Activated T-cell treated with anti-CD3 and anti-CD28 coated beads, Interleukin-2, amount 50 U/mL, for 1 hour (primary cell): ENCODE results near the gene MRGPRE.

Source experiments
- DNase-seq: peaks from one replicate; pipeline ENCODE4 v3.0.0-alpha.2; 2020

MRGPRE gene

DNA sequence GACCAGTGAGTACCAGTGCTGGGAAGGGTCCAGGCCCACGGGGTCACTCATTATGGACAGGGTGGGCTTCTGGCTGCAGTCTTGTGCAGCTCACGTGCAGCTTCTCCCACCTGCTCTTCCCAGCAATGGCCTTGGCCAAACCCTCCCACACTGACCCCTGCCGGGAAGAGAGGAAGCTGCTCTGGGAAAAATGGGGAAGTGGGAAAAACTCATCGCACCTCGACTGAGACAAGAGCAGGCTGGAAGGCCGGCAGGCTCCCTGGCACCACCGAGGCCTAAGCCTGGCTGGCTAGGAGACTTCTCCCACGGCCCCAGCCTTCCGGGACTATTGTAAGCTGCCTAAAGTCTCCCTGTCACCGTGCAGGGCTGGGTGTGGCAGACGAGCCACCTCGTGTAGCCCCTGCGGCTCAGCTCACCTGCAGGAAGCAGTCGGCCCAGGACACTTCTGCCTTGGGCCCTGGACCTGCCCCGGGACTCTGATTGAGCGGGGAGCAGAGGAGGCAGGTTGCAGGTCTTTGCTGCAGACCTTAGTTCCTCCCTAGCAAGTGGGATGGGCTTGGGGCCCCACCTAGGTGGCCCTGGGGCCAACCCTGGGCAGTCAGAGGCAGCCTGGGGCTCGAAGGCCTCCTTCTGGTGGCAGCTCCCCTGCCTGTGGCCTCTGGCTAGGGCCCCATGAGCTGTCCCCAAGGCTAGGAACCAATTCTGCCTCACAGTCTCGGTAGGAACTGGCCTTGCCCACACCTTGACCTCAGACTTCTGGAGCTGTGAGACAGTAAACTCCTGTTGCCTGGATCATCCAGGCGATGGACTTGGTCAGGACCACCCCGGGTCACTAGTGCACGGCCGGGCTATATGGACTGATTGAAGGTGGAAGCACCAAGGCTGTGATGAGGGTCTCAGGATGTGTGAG is 36.7 kb downstream of the MRGPRE start:
- DNase-seq = no peak

DNA sequence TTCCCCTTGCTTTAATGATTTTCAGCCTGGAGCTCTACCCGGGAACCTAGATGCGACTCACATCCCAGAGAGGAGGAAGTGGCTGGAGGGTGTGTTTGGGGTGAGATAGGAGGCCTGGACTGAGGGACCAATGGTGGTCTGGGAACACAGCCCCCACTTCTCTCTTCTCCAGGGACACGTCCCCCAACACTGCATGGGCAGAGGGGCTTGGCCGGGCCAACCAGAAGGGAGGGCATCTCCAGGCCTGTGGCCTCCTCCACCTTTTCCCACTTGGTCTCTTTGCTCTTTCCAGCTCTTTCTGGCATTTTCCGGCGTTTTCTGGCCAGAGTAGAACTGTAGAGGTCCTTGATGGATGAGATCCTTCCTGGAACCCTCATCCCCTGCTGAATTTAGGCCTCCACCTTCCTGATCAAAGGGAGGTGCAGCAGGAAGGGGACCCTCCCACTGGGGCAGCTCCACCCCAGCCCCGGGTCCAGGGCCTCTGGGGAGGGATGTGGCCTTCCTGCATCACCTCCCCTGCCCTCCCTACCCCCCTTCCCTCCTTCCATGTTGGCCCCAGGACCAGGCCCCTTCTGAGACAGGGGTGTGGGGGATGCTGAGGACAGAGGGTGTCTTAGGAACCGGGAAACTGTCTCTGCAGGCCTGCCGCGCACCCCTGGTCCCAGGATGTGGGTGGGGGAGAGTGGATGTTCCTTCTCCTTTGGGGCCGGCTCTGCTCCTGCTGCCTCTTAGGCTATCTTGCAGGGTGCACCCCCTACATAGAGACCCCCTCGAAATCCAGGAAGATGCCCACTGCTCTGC is 38.0 kb downstream of the MRGPRE start:
- no peak for DNase-seq

DNA sequence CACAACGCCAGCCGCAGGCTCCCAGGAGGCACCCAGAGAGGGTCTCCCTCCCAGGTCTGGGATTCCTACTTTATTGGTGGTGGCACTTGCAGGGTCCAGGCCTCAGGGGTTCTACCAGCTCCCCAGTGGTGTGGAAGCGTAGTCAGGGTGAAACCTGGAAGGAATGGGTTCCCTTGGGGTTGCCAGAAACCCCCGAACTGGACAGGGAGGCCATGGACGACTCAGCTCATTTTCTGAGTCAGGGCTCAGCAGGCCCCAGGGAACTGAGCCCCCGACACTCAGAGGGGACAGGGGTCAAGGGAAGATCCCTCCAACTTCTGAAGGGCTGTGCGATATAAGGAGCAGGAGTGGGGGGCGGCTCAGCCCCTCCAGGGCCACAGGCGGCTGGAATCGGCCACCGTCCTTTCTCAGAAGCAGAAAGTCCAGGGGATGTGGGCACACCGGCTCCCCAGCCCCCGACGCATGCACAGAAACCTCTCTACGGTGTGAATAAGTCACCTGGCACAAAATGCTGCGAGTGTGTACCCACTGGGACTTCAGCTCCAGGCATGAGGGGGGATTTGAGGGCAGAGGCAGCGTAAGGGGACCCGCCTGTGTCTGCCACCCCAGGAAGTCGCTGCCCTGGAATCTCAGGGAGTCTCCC is 38.7 kb downstream of the MRGPRE start:
- DNase-seq = no peak

DNA sequence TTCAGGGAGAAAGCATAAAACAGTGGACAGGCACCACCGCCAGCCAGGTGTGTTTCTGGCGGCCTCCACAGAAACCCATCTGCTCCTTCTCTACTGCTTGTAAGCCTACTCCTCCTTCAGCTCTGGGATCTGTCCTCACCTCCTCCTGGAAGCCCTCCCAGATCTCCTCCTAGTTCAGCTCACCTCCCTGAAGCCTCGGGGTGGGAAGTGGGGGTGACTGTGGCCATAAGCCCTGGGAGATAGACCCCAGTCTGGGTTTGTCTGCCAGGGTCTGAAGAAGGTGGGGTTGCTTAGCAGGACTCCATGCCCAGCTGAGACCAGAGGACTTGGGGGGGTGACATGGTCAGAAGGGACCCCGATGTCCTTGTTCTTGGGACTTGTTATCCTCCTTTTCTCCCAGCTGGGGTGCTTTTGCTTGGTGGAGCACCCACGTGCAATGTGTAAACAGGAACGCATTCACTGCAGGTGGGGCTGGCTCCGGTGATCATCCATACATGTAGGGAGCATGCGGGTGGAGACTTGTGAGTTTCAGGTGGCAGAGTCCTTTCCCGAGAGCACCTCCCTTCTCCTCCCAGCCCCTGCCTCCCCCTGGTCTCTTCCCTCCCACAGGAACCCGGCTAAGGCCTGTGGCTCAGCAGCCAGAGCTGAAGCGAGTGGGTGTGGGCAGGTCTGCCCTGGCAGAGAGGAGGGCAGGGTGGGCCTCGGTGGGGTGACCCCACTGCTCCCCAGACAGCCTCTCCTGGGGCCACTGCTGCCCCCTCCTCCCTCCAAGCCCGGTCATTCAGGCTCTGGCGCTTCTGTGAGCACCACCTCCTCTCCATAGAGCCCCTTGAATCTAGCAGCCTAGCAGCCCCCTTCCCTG is 39.5 kb downstream of the MRGPRE start:
- DNase-seq = no peak

DNA sequence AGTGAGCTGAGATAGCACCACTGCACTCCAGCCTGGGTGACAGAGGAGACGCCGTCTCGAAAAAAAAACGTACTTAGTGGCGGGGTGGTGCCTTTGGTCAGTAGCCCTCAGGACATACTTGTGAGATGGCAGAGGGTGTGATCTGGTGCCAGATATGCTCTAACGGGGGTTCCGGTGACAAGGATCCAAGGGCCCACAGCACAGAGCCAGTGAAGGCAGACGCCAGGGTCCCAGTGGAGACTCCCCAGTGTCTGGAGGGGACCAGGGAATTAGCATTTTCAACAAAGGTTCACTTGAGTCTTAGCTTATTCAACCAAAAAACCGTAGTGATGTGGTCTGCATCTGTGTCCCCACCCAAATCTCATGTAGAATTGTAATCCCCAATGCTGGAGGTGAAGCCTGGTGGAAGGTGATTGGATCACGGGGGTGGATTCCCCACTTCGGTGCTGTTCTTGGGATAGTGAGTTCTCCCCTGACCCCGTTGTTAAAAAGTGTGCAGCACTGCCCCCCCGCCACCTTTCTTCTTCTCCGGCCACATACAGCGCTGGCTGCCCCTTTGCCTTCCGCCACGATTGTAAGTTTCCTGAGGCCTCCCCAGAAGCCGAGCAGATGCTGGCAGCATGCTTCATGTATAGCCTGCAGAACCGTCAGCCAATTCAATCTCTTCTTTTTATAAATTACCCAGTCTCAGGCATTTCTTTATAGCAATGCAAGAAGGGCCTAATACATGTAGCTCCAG is 40.5 kb downstream of the MRGPRE start:
- no peak for DNase-seq

DNA sequence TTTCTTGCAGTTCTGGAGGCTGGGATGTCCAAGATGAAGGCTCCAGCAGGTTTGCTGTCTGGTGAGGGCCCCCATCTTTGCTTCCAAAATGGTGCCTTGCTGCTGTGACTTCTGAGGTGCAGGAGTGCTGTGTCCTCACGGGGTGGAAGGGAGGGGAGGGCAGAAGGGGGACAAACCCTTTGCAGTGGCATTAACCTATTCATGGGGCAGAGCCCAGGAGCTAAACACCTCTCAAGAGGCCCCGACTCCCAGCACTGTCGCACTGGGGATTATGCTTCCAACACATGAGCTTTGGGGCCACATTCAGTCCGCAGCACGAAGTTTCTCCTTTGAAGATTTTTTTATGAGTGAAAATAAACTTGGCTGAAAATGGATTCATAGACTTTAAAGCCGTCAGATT is 41.6 kb downstream of the MRGPRE start:
- DNase-seq = no peak

DNA sequence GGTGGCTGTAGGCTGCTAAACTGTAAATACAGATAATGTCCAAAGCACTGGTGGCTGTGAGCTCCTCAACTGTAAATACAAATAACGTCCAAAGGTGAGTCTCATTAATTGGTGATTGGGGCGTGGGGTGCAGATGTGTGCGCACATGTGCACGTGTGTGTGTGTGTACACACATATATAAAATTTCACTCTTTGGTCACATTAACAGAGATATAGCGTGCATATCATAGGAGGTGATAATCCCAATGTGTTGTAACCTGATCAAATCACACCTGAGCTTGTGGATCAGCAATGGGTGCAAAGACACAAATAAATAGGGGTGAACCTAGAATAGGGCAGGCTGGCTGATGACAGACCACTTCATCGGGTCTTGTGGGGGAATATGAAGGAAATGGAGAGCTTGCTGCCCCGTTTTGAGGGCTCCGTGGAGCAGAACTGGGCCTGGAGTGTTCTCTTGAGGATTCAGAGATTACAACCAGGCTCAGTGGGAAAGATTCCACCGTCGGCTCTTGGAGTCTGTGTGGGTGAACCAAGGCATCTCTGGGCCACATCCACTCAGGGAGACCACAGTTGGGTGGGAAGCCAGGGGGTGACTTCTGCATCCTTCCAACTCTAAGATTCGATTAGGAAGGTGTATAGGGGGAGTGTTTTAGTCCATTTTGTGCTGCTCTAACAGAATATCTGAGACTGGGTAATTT is 42.2 kb downstream of the MRGPRE start:
- no peak for DNase-seq

DNA sequence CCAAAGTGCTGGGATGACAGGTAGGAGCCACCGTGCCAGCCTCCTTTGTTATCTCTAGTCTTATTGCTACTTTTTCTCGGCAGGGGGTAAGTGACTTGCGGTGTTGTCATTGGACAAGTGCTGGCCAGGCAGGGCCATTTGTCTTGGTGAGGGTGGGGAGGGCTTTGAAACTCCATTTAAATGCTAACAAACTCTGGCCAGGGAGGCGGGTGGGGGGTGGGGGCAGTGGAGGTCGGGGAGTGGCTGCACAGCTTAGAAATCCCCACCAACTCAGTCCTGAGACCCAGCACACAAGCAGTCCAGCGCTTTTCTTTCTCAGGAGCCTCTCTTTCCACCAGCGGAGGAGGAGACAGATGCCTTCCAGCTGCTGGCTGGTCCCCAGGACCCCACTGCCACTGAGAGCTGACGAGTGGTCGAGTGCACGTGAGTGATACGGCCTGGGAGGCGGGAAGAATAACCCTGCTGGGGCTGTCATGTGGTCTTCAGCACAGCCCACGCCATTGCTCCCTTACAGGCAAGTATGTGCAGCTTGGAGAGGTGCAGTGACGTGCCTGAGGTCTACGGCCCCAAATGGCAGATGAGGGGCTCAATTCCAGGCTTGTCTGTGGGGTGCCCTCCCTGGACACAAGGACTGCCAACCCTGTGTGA is 42.9 kb downstream of the MRGPRE start:
- DNase-seq = no peak

DNA sequence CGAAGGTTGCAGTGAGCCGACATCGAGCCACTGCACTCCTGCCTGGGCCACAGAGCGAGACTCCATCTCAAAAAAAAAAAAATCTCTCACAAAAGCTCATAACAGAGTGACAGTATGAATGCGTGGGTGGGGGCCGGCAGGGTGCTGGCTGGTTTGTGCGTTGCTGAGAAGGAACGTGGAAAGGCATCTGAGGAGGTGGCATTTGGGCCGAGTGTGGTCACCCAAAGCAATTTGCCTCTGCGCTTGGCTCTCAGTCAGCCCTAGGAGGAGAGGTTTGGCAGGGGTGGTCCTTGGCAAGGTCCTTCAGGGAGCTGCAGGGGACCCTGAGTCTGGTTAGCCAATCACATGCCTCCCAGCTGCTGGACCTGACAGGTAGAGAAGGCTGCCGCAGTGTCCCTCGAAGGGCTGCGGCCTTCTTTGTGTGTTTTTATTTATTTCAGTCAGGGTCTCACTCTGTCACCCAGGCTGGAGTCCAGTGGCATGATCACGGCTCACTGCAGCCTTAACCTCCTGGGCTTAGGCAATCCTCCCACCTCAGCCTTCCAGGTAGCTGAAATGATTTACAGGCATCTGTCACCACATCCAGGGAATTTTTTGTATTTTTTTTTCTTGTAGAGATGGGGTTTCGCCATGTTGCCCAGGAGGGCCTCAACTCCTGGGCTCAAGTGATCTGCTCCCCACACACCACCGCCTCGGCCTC is 43.6 kb downstream of the MRGPRE start:
- no peak for DNase-seq

DNA sequence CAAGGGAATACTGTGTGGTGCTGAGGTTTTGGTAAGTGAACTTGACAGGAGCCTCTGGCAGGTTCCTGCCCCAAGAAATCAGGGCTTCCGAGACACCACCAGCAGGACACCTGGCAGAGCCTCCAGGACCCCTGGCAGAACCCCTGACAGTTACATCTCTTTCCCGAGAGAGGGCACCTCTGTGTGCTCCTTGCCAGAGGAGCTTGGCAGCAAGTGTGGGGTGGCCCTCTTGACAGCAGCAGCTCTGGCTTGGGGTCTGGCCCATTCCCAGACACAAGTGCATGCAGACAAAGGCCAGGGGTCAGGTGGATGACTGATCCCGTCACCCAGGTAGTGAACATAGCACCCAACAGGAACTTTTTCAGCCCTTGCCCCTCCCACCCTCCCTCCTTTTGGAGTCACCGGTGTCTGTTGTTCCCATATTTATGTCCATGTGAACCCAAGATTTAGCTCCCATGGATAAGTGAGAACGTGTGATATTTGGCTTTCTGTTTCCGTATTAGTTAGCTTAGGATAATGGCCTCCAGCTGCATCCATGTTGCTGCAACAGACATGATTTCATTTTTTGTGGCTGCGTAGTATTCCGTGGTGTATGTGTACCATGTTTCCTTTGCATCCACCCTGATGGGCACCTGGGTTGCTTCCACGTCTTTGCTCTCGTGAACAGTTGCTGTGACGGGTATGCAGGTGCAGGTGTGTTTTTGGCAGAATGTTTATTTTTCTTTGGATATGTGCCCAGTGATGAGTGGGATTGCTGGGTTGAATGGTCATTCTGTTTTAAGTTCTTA is 45.9 kb downstream of the MRGPRE start:
- DNase-seq = no peak

DNA sequence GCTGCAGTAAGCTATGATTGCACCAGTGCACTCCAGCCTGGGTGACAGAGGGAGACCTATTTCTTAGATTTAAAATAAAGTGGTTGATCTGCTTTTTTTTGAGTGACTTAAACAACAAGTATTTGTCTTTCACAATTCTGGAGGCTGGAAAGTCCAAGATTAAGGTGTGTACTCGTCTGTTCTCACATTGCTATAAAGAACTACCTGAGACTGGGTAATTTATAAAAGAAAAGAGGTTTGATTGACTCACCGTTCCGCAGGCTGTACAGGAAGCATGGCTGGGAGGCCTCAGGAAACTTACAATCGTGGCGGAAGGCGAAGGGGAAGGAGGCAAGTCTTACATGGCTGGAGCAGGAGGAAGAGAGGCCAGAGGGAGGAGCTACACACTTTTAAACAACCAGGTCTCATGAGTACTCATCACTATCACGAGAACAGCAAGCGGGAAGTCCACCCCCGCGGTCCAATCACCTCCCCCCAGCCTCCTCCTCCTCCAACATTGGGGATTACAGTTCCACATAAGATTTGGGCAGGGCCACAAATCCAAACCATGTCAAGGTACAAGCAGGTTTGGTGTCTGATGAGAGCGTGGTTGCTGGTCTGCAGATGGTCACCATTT is 47.4 kb downstream of the MRGPRE start:
- DNase-seq = no peak

DNA sequence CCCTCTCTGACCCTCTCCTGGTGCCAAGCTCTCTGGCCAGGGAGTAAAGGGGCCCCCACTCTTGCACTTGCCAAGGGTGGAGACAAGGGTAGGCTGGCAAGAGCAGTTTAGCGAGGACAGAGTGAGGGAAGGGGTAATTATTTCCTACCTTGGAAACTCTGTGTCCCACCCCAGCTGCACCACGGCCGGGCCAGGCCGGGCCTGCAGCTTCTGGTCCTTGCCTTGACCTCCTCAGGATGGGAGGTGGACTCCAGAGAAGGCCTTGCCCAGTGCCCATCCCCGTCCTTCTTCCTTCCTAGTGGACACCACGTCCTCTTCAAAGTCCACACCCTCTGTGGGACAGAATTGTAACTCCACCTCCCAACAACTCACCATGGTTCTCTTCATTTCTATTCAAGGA is 48.7 kb downstream of the MRGPRE start:
- DNase-seq = no peak

DNA sequence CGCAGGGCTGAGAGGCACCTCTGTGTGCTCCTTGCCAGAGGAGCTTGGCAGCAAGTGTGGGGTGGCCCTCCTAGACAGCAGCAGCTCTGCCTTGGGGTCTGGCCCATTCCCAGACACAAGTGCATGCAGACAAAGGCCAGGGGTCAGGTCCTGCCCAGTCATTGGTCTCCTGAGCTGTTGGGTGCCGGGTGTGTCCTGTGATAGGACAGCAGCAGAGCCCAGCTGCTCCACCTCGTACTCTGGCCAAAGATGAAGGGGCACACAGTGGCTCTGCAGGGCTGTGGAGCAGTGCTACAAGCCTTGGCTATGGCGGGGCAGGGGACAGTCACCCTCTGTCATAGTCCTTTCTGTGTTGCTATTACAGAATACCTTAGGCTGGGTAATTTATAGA is 49.8 kb downstream of the MRGPRE start:
- DNase-seq = peak; percentile 11

DNA sequence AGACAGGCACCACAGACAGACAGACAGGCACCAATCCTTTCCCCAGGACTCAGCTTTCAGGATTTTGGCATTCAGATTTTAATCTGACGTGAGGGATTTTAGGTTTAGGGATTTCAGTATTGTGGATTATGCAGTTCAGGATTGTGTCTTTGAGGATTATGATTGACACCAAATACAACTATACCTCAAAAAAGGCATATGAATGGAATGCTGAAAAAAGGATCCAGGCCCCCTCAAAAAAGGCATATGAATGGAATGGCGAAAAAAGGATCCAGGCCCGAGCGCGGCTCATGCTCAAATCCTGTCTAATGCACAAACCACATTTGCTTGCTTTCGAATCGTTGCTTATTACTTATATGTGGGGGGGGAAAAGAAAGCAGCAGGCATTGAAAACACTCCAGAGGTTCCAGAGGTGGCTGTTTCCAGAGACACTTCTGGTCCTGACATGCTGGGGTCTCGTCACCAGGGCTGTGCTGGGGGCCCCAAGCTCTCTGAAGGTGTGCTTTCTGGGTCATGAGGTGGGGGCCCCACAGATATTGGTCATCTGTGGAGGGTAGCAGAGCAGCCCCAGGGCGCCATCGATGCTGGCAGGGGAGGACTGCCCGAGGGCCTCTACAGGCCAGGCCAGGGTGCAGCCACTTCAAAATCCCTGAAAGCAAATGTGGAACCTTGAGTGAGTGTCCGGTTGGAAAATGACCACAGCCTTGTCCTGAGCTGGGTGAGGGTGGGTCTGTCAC is 50.3 kb downstream of the MRGPRE start:
- DNase-seq = no peak

DNA sequence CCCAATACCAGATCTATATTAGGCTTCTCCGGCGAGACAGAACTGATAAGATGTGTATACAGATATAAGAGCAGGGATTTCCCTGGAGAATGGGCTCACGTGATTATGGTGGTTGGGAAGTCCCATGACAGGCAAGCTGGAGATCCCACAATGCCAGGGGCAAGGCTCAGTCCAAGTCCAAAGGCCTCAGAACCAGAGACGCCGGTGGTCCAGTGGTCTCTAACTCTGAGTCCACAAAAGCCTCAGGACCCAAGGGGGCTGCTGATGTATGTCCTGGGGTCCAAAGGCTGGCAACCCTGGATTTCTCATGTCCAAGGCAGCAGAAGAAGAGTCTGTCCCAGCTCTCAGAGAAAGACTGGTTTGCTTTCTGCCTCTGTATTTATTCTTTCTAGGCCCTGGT is 51.3 kb downstream of the MRGPRE start:
- DNase-seq = no peak

DNA sequence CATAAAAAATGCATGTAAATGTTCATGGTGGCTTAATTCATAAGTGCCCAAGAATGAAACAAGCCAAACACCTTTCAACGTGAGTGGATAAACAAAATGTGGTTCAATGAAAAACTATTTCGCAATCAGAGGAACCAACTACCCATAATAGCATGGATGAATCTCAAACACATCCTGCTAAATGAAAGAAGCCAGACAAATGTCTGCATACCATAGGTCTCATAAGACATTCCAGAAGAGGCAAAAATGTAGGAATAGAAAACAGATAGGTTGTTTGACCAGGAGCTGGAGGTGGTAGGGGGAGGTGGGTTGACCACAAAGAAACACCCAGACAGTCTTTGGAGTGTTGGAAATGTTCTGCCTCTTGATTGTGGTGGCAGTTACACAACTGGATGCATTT is 53.9 kb downstream of the MRGPRE start:
- DNase-seq = no peak

DNA sequence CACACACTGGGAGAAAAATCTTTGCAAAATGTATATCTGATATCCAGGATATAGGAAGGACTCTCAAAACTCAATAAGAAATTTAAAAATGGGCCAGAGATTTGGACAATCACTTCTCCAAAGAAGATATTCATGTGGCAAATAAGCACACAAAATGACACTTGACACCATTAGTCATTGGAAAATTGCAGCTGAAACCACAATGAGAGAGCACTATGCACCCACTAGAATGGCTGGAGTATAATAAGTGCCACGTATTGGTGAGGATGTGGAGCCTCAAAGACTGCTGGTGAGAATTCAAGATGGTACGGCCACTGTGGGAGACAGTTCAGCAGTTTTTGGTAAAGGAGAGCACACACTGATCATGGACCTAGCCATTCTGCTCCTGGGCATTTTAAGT is 54.3 kb downstream of the MRGPRE start:
- no peak for DNase-seq
